Measurements from ENCODE around the gene SMIM36. TPM values are rescaled to one million over a fixed set of nuclear protein-coding genes. Genes with fewer than 3 reads are reported as not detected.

SMIM36 gene
- total and polyA plus RNA-seq, 11 donors, result not detected

DNA sequence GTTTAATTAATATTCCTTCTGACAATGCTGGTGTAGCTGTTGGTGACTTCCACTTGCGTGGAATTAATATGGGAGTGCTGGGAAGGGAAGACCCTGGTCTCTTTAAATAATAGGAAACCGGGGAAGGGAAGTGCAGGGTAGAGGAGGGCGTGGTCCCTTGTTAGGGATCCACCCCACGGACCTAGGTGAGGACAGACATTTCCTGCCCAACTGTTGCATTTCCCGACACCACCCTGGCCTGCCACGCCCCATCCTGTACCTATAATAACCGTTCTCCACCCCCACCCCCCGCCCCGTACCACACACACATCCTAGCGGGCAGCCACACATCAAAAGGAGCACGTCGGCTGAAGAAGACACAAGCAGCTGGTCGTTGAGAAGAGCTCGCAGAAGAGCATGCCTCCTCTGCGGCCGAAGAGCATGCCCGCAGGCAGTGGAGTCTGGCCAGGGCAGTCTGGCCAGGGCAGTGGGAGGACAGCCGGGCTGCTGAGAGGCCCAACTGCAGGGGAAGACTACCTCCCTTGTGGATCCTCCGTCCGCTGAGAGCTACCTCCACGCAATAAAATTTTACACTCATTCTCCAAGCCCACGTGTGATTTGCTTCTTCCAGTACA lies 52.9 kb downstream of the SMIM36 start:
- Histone ChIP-seq H3K4me1 (peaks cover 0 to 11% (median 0%) of the 10 kb centered on the region in 12 donors), H3K9me3 (no peaks in the 10 kb centered on the region), H3K36me3 (no peaks in the 10 kb centered on the region), H3K27me3 (no peaks in the 10 kb centered on the region), H3K27ac (peak overlapping the region in 2 of 12 donors; percentile 33 to 39), H3K4me3 (no peak overlapping the region)
- no peak for TF ChIP-seq POLR2A (IDR thresholded peaks at IDR 0.05)
- no peak for TF ChIP-seq CTCF (IDR thresholded peaks at IDR 0.05)
- intact Hi-C loops (cut with DNase I), result loop anchor here in 1 of 10 donors (10.0 kb wide), 1 partner anchor 64 kb away; no protein-coding TSS in a partner anchor
- ATAC-seq, result peak in 3 of 4 donors; percentile 50 to 61 (median 50)
- 68 to 83% (median 74%) methylated on average over 19 to 22 of the region's 22 CpGs for WGBS, 4 donors
- DNase-seq, result peak in 2 of 5 donors; percentile 35 to 52

DNA sequence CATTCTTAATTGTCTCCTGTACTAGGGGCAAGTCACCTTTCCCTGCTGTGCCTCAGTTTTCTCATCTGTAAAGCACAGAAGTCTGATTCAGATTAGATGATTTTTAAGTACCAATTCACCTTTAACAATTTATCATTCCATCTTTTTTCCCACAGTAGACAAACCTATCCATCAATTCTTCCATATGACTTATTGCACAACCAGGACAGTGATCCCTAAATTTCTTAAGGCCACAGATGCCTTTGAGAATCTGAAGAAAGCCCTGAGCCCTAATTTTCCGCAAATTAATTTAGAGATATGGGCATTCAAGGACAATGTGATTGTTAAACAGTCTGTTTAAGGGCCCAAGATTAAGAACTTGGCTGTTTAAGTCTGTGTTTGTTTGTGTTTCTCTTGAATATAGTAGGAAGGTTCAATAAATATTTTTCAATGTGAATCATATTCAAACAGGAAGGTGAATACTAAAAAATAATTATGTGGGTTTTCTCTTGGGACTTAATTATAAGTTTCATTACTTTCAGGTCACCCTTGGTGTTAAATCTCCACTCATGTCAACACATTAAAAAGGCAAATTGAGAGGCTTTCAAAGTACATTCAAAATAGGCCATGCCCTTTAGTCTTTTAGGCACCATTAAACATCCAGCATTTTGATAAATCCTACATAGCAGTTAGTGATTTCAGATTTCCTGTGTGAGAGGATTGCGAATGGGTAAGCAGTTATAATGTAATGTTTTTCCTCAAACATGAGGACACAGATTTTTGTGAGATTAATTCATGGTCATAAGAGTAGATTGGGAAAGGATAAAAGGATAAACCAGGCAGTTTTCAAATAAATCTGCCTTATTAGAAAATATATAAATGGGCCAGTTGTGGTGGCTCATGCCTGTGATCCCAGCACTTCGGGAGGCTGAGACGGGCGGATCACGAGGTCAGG lies 54.7 kb downstream of the SMIM36 start:
- H3K36me3 ChIP-seq, result no peaks in the 10 kb centered on the region
- no peak for DNase-seq
- no peak overlapping the region for H3K4me3 ChIP-seq
- TF ChIP-seq CTCF (IDR thresholded peaks at IDR 0.05) (no peak), POLR2A (IDR thresholded peaks at IDR 0.05) (no peak)
- H3K9me3 ChIP-seq, result no peaks in the 10 kb centered on the region
- H3K4me1 ChIP-seq, result peaks cover 0 to 25% (median 5%) of the 10 kb centered on the region in 12 donors
- H3K27me3 ChIP-seq, result no peaks in the 10 kb centered on the region
- no peak overlapping the region for H3K27ac ChIP-seq
- 89 to 95% (median 93%) methylated on average over 6 of the region's 6 CpGs for WGBS, 4 donors
- ATAC-seq, result no peak
- intact Hi-C loops (cut with DNase I), result loop anchor here in 1 of 10 donors (10.0 kb wide), 1 partner anchor 62 kb away; no protein-coding TSS in a partner anchor

GRCh38 chr17:55454906-55455474 lies 56.3 kb downstream of the SMIM36 start:
- TF ChIP-seq POLR2A (IDR thresholded peaks at IDR 0.05) (no peak), CTCF (IDR thresholded peaks at IDR 0.05) (no peak)
- H3K27me3 ChIP-seq, result no peaks in the 10 kb centered on the region
- WGBS, 4 donors, result 81 to 90% (median 89%) methylated on average over 4 of the region's 4 CpGs
- peaks cover 0 to 25% (median 5%) of the 10 kb centered on the region in 12 donors for H3K4me1 ChIP-seq
- ATAC-seq (peak in 1 of 4 donors; percentile 4), DNase-seq (no peak)
- no peaks in the 10 kb centered on the region for H3K9me3 ChIP-seq
- intact Hi-C loops (cut with DNase I), result loop anchor here in 1 of 10 donors (10.0 kb wide), 1 partner anchor 60 kb away; no protein-coding TSS in a partner anchor
- H3K4me3 ChIP-seq, result no peak overlapping the region
- H3K27ac ChIP-seq, result peak overlapping the region in 1 of 12 donors; percentile 17
- no peaks in the 10 kb centered on the region for H3K36me3 ChIP-seq
